22Rv1 (cell line): ENCODE measurements around the gene TREML2.

Source experiments
- H3K27ac ChIP-seq: fragments of 450-650 bp; 2 replicates; pipeline ENCODE4 v1.5.1; 2017
- ZFX ChIP-seq: fragments of 450-650 bp; IDR thresholded peaks from 2 replicates; pipeline ENCODE4 v1.6.1; 2017; ENCODE audit warnings: antibody characterized with exemption, borderline replicate concordance
- TF ChIP-seq, protein P1 (sequence below): fragments of 450-650 bp; IDR thresholded peaks from 2 replicates; pipeline ENCODE4 v1.5.1; 2017; ENCODE audit warnings: mild to moderate bottlenecking

Gene TREML2

DNA sequence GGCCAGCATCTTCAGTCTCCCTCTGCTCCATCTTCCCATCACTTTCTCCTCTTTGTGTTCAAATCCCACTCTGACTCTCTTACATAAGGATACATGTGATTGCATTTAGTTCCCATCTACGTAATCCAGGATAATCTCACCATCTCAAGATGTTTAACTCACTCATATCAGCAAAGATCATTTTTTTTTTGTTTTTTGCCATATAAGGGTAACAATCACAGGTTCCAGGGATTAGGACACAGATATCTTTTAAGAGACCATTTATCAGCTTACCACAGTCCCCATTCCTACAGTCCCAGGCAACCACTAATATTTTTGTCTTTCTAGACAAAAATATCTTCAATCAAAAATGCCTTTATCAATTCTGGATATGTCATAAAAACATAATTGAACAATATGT lies 3.2 kb upstream of the TREML2 start:
- TF ChIP-seq ZFX: no peak
- TF ChIP-seq, protein P1, sequence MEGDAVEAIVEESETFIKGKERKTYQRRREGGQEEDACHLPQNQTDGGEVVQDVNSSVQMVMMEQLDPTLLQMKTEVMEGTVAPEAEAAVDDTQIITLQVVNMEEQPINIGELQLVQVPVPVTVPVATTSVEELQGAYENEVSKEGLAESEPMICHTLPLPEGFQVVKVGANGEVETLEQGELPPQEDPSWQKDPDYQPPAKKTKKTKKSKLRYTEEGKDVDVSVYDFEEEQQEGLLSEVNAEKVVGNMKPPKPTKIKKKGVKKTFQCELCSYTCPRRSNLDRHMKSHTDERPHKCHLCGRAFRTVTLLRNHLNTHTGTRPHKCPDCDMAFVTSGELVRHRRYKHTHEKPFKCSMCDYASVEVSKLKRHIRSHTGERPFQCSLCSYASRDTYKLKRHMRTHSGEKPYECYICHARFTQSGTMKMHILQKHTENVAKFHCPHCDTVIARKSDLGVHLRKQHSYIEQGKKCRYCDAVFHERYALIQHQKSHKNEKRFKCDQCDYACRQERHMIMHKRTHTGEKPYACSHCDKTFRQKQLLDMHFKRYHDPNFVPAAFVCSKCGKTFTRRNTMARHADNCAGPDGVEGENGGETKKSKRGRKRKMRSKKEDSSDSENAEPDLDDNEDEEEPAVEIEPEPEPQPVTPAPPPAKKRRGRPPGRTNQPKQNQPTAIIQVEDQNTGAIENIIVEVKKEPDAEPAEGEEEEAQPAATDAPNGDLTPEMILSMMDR: no peak
- H3K27ac ChIP-seq: no peak overlapping the region

DNA sequence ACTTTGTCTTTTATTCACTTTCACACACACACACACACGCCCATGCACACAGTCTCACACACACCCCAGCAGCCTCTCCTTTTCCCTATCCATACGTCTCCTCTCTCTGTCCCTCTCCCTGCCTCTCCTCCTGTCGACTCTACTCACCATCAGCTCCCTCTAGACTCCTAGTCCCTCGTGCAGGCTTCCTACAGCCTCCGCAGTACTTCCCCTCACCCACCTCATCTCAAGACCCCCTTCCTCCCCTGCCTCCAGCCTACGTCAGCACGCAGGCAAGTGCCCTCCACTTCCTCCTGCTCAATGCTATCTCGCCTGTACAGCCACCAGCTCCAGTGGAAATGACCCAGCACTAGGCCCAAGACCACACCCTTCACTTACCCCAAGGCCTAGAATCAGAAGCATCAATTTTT lies 820 bp upstream of the TREML2 start:
- TF ChIP-seq, protein P1: no peak
- no peak for TF ChIP-seq ZFX
- H3K27ac ChIP-seq: no peak overlapping the region

DNA sequence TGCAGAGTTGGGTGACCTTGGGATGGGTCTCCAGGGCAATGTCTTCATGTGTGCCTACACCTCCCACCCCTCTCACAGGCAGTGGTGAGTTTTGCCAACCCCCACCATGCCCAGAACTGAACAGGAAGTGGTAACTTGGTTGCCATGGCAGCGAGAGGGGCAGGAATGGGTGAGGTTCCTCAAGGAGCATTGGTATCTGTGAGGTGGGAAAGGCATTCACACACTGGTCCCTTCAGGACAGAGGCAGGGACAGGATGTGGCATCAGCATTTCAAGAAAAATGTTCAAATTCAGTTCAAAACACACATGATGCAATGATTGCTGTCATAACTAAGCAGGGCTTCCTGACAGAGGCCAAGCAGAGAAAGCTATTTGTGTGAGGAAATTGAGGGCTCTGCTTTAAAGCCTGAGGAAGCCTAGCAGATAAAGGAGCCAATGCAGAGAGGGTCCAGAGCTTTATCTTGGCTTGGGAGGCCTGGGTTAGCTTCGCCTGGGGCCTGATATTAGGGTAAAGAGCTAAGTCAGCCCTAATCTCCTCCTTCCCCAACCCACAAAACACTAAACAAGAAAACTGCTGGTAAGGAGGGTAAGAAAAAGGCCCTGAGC lies 551 bp downstream of the TREML2 start:
- TF ChIP-seq, protein P1: no peak
- TF ChIP-seq ZFX: no peak
- H3K27ac ChIP-seq: no peak overlapping the region

DNA sequence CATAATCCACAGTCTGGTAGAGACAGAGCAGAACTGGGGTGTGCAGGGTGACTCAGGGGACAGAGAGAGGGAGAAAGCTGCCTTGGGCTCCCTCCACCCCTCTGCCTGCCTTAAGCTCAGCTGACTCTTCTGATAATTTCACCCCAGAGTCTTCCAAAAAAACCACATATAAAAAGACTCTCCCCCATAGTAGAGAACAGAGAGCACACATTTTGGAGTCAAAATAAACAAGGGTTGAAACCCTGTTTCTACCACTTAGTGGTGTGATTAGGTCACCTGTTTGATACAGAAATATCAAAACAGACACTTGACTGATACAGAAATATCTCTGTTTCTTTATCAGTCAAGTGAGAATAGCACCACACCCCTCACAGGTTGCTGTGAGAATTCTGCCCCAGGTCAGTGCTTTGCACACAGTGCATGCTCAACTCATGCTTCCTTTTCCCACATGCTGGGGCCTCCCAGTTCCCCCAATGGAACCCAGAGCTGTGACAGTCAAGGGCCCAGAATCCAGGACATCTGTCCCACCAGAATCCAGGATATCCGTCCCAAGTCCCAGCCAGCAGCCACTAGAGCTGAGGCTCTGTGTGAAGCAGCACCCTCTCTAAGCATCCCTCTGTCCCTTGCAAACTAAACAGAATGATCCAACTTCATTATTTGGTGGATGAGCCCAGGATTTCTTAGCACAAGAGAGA lies 1.2 kb downstream of the TREML2 start:
- no peak for TF ChIP-seq ZFX
- TF ChIP-seq, protein P1: no peak
- H3K27ac ChIP-seq: no peak overlapping the region

DNA sequence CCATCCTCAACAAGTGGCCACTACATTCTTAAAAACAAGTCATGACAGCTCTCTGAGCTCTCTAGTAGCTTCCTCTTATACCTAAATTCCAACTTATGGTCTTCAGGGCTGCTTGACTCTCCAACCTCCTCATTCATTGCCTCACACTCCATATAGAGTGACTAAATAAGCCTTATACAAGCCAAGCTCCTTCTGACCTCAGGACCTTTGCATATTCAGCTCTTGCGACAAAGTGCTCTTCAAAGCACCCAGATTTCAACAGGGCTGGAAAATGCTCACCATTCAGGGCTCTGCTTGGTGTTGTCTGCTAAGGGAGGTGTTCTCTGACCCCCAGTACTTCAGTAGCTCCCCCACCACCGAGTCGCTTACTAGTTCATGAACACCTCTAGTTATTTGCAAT lies 3.7 kb downstream of the TREML2 start:
- H3K27ac ChIP-seq: no peak overlapping the region
- no peak for TF ChIP-seq ZFX
- TF ChIP-seq, protein P1: no peak

DNA sequence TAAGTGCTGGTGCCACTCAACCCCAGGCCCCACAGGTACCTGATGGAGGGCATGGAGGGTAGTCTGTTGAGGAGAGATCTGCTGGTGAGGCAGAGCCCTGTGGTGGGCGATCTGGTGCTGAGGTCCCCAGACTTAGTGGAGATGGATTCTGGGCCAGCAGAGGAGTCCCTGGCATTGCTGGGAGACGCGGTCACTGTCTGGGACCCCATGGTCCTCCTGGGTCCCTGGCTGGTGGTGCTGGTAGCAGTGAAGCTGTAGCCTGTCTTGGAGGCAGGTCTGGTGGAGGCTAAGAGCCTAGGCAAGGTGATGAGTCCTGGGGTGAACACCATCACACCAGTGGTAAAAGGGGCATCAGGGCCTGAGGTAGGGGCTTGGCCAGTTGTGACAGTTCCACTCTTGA lies 6.6 kb downstream of the TREML2 start:
- H3K27ac ChIP-seq: no peak overlapping the region
- TF ChIP-seq ZFX: no peak
- TF ChIP-seq, protein P1: no peak

DNA sequence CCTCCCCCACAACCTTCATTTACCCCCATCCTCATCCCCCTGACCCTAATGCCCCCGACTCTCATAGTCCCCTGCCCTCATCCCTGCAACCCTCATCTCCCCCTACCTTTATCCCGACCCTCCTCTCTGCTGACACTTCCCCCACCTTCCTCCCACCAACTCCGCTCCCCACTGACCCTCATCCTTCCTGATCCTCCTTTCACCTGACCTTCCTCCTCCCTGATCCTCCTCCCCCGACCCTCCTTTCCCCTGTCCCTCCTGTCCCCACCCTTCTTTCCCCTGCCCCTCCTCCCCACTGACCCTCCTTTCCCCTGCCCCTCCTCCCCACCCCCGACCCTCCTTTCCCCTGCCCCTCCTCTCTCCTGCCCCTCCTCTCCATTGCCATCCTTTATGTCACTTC lies 7.1 kb downstream of the TREML2 start:
- no peak overlapping the region for H3K27ac ChIP-seq
- no peak for TF ChIP-seq ZFX
- TF ChIP-seq, protein P1: no peak
